Memory B cell (primary cell): ENCODE measurements around the gene MYCL.
A peak's percentile ranks its signal among the peaks of the same experiment; 100 is the strongest.

Source experiments
- ATAC-seq: fragments of 150-1000 bp; cut with Tn5 transposase; 2 replicates; pipeline ENCODE4 v1.10.0; 2021; ENCODE audit warnings: low read depth, mild to moderate bottlenecking, moderate library complexity
- DNase-seq, 2 donors: peaks; one replicate each; pipeline ENCODE4 v3.0.0; 2022; ENCODE audit warnings: low spot score in 2 of 2
- H3K27ac Mint-ChIP-seq: one replicate; pipeline ENCODE4 v1.8.0; 2022; ENCODE audit warnings: mild to moderate bottlenecking, moderate library complexity, mixed read lengths
- H3K27me3 Mint-ChIP-seq: one replicate; pipeline ENCODE4 v1.8.0; 2022; ENCODE audit warnings: mixed read lengths
- H3K36me3 Mint-ChIP-seq: one replicate; pipeline ENCODE4 v1.8.0; 2022; ENCODE audit warnings: mild to moderate bottlenecking, mixed read lengths
- H3K4me1 Mint-ChIP-seq: one replicate; pipeline ENCODE4 v1.8.0; 2022; ENCODE audit warnings: mixed read lengths
- H3K4me3 Mint-ChIP-seq: one replicate; pipeline ENCODE4 v1.8.0; 2022; ENCODE audit warnings: mild to moderate bottlenecking, moderate library complexity, mixed read lengths
- H3K9me3 Mint-ChIP-seq: one replicate; pipeline ENCODE4 v1.8.0; 2022; ENCODE audit warnings: mixed read lengths

The MYCL gene

DNA sequence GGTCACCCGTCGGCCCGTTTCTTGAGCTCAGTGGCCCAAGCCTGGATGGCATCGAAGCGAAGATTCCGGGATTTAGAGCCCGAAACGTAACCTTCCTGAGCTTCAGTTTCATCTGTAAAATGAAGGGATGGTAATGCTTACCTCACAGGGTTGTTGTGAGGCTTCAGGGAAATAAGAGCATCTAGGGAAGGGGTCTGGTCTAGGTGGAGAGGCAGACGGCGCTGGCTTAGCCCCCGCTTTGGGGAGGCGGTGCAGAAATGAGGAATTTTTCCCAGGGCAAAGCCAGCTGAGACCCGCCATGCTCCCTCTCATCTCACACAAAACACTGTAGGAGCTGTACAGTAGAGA lies 717 bp upstream of the MYCL start:
- no peak for DNase-seq
- Mint-ChIP-seq H3K4me1 (peaks cover 11% of the 10 kb centered on the region), H3K27ac (no peak overlapping the region), H3K36me3 (no peaks in the 10 kb centered on the region), H3K9me3 (no peaks in the 10 kb centered on the region), H3K4me3 (peak overlapping the region; percentile 84), H3K27me3 (peaks cover 14% of the 10 kb centered on the region)
- ATAC-seq, result peak; percentile 10

DNA sequence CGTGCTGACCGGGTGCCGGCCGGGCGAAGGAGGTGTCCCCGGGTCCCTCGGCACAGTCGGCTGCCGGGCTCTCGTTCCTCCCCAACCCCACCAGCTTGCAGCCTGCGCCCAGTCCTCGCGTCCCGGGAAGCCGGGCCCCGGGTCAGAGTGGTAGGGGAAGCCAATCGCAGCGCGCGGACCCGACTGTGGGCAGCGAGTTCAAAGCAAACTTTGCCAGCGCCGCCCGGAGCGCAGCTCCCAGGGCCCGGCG lies 328 bp downstream of the MYCL start:
- H3K4me3 Mint-ChIP-seq, result peak overlapping the region; percentile 51
- no peaks in the 10 kb centered on the region for H3K9me3 Mint-ChIP-seq
- no peaks in the 10 kb centered on the region for H3K36me3 Mint-ChIP-seq
- no peak for ATAC-seq
- H3K27me3 Mint-ChIP-seq, result peaks cover 9% of the 10 kb centered on the region
- H3K4me1 Mint-ChIP-seq, result peaks cover 10% of the 10 kb centered on the region
- H3K27ac Mint-ChIP-seq, result no peak overlapping the region
- DNase-seq, result peak in 1 of 2 donors; percentile 59

DNA sequence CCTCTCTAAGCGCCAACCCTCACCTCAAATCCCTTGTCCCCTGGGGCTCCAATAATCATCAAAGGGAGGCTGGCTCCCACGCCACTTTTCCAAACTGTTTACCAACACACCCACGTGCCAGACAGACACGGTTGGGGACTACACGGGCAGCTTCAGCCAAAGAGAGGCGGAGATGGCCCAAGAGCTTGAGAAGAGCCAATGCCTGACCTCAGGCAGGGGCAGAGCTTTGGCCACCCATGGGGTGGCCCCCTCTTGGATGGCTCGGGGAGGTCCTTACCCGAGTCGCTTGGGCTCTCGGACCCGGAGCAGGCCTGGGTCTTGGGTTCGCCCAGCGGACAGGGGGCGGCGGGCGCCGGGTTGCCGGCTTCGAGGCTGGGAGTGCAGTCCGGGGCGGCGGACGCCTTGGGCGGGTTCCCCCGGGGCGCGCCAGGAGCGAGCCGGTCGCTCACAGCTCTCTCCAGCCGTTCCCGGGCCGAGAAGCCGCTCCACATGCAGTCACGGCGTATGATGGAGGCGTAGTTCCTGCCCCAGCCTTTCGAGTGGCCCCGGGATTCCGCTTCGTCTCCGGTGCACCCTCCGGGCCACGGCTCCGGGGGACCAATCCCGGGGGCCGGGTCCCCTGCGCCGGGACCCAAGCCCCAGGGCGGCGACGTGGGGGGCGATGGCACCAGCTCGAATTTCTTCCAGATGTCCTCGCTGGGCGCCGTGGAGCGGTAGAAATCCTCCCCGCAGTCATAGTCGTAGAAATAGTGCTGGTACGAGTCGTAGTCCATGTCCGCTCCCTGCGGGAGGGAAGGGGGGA lies 854 bp downstream of the MYCL start:
- peak overlapping the region; percentile 74 for H3K4me3 Mint-ChIP-seq
- H3K9me3 Mint-ChIP-seq, result no peaks in the 10 kb centered on the region
- H3K4me1 Mint-ChIP-seq, result peaks cover 10% of the 10 kb centered on the region
- H3K27me3 Mint-ChIP-seq, result peaks cover 9% of the 10 kb centered on the region
- peak; percentile 16 to 31 for DNase-seq
- H3K36me3 Mint-ChIP-seq, result no peaks in the 10 kb centered on the region
- ATAC-seq, result no peak
- H3K27ac Mint-ChIP-seq, result no peak overlapping the region

DNA sequence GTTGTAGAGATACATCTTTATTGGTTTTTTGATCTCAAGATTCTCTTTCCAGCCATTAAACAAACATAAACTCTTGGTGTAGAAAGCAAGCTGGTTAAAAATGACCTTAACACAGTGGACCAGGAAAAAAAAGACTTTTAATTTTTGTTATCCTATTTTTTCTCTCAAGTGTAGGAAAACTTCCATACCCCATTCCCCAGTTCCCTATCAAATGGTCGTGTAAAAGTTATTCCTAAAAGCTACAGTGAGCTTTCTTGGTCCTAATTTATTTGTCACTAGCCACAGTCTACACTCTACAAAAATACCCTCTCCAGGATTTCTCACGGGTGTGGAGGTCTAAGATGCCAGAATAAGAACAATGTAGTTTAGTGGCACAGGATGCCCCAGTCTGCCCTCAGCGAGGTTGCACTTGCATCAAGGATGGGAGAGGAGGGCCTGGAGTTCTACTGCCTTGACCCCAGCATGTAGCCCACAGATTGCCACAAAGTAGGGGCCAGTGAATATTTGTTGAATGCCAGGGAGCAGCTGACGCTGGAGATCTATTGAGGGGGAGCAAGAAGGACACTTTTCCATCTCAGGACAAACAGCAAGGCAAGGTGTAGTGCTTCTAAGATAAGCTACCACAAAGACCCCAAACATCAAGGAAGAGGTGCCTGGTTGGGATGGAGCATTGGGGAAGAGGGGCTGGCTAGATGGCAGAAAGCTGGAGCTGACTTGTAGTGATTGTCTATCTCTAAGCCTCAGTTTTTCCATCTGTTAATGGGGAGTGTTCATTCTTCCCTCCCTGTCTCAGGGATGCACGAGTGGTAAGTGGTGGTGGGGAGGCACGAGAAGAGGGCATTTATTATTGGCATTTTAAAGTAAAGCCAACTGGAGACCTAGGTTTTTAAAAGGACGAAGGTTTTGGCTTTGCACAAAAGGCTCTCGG lies 1.8 kb downstream of the MYCL start:
- H3K36me3 Mint-ChIP-seq, result no peaks in the 10 kb centered on the region
- peaks cover 9% of the 10 kb centered on the region for H3K27me3 Mint-ChIP-seq
- H3K9me3 Mint-ChIP-seq, result no peaks in the 10 kb centered on the region
- DNase-seq (no peak), ATAC-seq (no peak)
- peaks cover 10% of the 10 kb centered on the region for H3K4me1 Mint-ChIP-seq
- H3K4me3 Mint-ChIP-seq, result peak overlapping the region; percentile 32
- no peak overlapping the region for H3K27ac Mint-ChIP-seq

DNA sequence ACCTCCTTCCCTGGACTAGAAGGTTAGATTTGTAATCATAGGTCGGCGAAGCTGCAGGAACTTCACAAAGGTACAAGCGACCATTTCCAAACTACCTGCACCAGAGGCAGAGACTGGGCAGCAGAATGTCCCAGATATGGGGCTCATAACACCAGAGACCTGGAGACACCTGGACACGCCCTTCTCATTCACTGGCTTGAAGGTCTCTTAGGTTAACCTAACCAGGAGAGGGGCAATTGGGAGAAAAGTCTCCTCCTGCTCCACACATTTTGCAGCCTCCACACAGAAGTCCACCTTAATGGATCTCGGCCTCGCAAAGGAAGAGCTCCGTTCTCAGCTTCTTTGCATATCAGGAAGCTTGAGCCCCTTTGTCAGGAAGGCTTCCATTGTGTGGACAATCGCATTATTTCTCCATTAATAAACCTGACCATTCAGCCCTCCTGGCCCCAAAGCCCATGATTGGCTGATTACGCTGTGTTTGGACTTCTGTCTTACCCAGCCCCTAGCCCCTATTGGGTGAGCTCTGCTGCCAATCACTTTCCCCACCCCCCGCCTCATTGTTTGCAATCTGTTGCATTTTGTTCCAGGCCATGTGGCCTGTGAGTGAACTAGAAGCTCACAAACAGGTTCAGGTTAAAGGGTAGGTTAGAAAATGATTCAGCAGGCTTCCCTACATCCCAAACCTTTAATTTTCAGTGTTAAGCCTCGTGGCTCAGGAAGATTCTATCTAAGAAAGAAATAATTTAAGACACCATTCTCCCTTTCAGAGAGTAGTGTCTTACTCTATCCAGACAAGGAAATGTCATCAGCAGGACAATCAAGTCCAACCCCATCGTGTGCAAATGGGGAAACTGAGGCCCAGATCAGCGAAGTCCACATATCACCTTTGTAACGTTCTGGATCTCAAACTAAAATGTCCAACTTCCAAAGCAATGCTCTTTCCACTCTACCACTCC lies 2.8 kb downstream of the MYCL start:
- Mint-ChIP-seq H3K36me3 (no peaks in the 10 kb centered on the region), H3K27ac (no peak overlapping the region), H3K9me3 (no peaks in the 10 kb centered on the region), H3K4me1 (peaks cover 10% of the 10 kb centered on the region), H3K4me3 (no peak overlapping the region), H3K27me3 (peaks cover 10% of the 10 kb centered on the region)
- no peak for ATAC-seq
- DNase-seq, result no peak

DNA sequence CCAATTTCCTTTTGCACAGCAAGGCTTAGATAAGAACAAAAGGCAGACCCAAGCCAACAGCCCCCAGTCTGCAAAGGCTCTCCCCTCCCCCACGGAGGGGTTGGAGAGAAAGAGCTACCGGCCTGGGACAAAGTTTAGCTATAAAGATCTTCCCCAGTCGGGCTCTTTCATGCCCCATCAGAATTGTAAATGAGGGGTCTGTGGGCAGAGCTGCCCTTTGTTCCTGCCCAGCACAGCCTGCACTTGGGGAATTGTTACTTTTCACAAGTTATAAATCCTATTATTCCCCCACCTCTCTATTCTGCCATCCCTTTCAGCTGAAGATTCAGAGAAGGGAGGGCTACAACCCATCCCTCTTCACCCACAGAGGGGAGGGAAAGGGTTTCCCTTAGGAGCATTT lies 3.5 kb downstream of the MYCL start:
- Mint-ChIP-seq H3K4me3 (no peak overlapping the region), H3K27me3 (peaks cover 10% of the 10 kb centered on the region), H3K4me1 (peaks cover 10% of the 10 kb centered on the region), H3K36me3 (no peaks in the 10 kb centered on the region), H3K9me3 (no peaks in the 10 kb centered on the region), H3K27ac (no peak overlapping the region)
- no peak for ATAC-seq
- no peak for DNase-seq

DNA sequence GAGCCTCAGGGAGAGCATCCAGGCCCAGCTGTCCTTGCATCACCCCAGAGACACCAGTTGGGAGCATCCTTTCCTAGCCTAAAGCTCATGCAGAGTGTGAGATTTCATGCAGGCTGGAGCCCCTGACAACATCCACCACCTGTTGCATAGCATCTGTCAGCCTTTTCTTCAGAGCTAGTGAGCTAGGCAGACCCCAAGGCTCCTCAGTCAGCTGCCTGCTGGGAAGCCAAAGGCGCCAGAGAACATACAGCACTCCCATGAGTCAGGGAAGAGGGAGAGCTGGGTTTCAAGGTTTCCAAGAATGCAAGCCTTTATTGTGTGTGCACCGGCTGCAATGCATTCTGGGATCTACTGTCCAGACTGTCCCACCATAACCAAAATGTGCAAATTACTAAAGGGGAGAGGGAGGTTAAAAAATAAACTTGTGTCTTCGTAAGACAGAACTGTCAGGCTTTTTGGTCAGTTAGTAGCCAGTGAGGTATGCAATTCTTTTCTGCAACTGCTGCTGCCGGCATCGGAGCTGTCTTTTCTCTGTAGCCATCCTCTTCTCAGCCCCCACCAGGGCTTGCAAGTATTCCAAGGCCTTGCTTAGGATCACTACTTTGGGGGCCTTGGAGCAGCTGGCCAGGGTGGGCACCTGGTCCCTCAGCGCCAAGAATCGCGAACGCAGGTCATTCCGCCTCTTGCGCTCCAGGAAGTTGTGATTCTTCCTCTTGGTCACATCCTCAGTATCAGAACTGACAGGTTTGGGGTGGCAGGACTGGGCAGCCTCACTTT lies 4.6 kb downstream of the MYCL start:
- peaks cover 5% of the 10 kb centered on the region for H3K27me3 Mint-ChIP-seq
- no peak overlapping the region for H3K4me3 Mint-ChIP-seq
- H3K36me3 Mint-ChIP-seq, result no peaks in the 10 kb centered on the region
- no peaks in the 10 kb centered on the region for H3K9me3 Mint-ChIP-seq
- ATAC-seq, result no peak
- peaks cover 7% of the 10 kb centered on the region for H3K4me1 Mint-ChIP-seq
- DNase-seq, result no peak
- H3K27ac Mint-ChIP-seq, result no peak overlapping the region

DNA sequence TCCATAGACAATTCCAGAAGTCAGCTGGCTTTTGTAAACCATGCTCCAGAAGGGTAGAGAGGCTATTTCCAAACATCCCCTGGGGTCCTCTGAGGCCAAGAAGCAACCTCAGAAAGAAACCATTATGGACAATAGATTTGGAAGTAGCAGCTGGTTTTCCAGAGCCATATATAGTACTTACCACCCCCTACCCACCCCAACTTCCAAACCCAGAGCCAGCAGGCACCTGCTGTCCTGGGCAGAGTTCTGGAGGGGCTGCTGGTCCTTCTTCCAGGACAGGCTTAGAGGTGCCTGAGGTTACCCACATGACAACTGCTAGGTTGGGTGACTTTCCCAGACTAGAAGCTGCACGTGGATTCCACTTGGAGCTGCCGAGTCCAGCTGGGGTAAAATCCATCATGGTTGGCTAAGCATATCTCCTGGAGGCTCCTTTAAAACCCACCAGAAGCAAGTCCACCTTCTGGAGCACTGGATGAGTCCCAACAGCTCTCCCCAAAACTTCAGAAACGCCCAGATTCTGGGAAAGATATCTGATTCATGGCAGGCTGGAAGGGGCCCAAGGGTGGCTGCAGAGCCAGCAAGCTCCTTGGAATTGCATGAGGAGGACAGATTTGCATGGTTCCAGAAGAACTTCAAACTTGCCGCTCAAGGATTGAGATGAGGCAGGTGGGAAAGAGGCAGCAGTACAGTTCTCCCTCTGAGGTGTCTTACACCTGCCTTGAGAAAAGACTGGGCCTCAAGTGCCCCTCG lies 5.8 kb downstream of the MYCL start:
- Mint-ChIP-seq H3K4me3 (no peak overlapping the region), H3K27me3 (peaks cover 5% of the 10 kb centered on the region), H3K4me1 (peaks cover 7% of the 10 kb centered on the region), H3K27ac (no peak overlapping the region), H3K36me3 (no peaks in the 10 kb centered on the region), H3K9me3 (no peaks in the 10 kb centered on the region)
- no peak for ATAC-seq
- DNase-seq, result no peak

DNA sequence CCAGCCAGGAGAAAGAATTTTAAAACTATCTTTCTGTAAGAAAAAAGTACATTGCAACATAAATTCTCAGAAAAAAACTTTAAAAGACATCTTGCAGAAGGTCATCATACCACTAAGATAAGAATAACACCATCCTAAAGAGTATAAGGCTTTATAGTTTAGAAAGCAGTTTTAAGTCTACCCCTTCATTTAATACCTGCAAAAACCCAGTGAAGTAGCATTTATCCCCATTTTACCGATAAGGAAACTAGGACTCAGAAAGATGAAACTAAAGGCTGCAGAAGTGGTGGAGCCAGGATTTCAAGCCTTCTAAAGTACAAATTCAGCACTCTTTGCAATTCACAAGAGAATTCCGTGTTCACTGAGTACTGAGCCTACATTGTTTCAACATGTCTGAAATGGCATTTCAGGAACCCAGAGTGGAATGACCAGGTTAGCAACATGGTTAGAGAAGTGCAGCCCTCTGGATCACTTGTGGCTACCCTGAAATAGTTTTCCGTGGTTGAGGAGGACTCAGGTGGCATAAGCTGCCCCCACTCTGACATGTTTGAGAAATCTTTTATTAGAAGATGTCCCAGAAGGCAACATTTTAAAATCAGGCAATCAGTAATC lies 6.7 kb downstream of the MYCL start:
- peaks cover 4% of the 10 kb centered on the region for H3K27me3 Mint-ChIP-seq
- H3K4me1 Mint-ChIP-seq, result peaks cover 10% of the 10 kb centered on the region

DNA sequence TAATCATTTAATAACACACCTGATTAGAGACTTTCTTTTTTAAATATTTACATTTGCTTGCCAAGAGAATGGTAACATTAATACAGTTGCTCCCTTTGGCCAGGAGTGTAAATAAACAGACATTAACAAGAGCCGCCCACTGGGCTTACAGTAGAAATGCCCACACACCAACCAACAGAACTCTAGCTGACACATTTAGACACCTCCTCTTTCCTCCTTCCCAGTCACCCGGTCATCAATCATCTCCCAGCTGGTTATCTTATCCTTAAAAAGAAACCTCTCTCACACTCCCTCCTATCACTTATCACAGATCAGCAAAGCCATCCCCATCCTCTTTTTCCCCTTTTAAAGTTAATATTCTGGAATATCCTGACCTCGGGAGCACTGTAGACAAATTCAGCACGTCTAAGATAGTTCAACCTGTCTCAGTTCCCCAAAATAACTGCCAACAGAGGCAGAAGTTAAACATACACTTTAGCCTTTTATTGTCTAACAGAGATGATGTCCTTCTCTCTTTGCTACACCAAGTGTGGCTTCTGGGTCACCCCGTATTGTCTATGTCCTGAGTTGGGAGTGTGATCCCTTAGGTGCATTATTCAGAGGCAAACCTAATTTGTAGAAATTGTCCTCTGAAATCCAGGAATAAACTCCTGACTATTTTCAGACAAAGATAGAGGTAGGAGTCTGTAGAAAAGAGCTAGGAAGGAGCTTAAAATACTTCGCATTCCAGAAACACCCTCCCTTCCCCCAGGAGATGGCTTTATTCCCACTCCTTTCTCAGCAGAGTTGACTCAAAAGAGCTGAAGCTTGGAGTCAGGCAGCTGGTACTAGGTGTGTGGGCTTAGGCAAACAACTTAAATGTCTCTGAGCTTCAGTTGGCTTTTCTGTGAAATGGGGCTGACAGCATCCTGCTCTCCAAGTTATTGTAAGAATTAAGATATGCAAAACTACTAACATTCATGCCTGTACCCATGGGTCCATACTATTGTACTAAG lies 8.8 kb downstream of the MYCL start:
- no peak overlapping the region for H3K4me3 Mint-ChIP-seq
- peaks cover 2% of the 10 kb centered on the region for H3K27me3 Mint-ChIP-seq
- peaks cover 9% of the 10 kb centered on the region for H3K4me1 Mint-ChIP-seq
- ATAC-seq, result no peak
- no peaks in the 10 kb centered on the region for H3K9me3 Mint-ChIP-seq
- no peak for DNase-seq
- H3K27ac Mint-ChIP-seq, result no peak overlapping the region
- H3K36me3 Mint-ChIP-seq, result no peaks in the 10 kb centered on the region

More for the DNA sequence above, 6.7 kb downstream of the MYCL start:
- H3K9me3 Mint-ChIP-seq, result no peaks in the 10 kb centered on the region
- H3K27ac Mint-ChIP-seq, result no peak overlapping the region
- no peaks in the 10 kb centered on the region for H3K36me3 Mint-ChIP-seq
- no peak overlapping the region for H3K4me3 Mint-ChIP-seq
- ATAC-seq, result no peak
- no peak for DNase-seq

DNA sequence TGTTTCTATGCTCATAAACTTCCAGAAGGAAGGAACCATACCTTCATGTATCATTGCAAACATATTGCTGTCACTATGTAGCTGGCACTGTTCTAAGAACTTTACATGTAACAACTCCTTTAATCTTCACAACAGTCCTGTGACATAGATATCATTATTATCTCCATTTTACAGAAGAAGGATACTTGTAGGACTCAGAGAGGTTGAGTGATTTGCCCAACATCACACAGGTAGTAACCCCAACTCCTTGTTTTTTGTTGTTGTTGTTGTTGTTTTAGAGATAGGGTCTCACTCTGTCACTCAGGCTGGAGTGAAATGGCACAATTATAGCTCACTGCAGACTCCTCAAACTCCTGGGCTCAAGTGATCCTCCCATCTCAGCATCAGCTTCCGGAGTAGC lies 10.8 kb downstream of the MYCL start:
- H3K4me3 Mint-ChIP-seq, result no peak overlapping the region
- H3K9me3 Mint-ChIP-seq, result no peaks in the 10 kb centered on the region
- peaks cover 2% of the 10 kb centered on the region for H3K27me3 Mint-ChIP-seq
- peaks cover 9% of the 10 kb centered on the region for H3K4me1 Mint-ChIP-seq
- H3K36me3 Mint-ChIP-seq, result no peaks in the 10 kb centered on the region
- DNase-seq (no peak), ATAC-seq (no peak)
- no peak overlapping the region for H3K27ac Mint-ChIP-seq

DNA sequence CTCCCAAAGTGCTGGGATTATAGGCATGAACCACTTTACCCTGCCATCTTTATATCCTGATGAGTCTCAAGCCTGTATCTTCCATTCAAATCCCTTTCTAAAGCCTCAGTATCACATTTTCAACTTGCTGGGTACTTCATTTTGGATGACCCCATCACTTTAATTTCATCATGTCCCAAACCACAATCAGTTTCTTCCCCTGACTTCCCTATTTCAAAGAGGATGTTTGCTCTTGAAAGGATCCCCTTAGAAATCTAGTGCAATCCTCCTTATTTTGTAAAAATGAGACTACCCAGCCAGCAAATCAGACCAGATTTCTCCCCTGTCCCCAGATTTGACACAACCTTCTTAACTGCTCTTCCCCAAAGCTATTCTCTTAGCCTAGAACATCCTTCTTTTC lies 11.4 kb downstream of the MYCL start:
- Mint-ChIP-seq H3K27ac (no peak overlapping the region), H3K9me3 (no peaks in the 10 kb centered on the region)
- no peak for DNase-seq

More for the DNA sequence above, 11.4 kb downstream of the MYCL start:
- H3K4me3 Mint-ChIP-seq, result no peak overlapping the region
- H3K27me3 Mint-ChIP-seq, result peaks cover 2% of the 10 kb centered on the region
- no peak for ATAC-seq
- H3K4me1 Mint-ChIP-seq, result peaks cover 9% of the 10 kb centered on the region
- no peaks in the 10 kb centered on the region for H3K36me3 Mint-ChIP-seq
